Esophagus muscularis mucosa (tissue), 4 donors: ENCODE data around the gene MAN1B1. TPM values are rescaled to one million over a fixed set of nuclear protein-coding genes. Genes with fewer than 3 reads are reported as not detected.

Source experiments
- DNase-seq: peaks from one replicate; pipeline ENCODE4 v3.0.0-alpha.2; 2017; ENCODE audit errors: extremely low spot score
- H3K27ac ChIP-seq, 4 donors: fragments of 200-600 bp; sonication (generic); replicated peaks in 1 of 4; 1 replicate in 3 of 4; 2 replicates in 1 of 4; pipeline ENCODE4 v1.5.1; 2016 to 2019; ENCODE audit warnings: mild to moderate bottlenecking in 1 of 4
- H3K27me3 ChIP-seq, 4 donors: fragments of 200-600 bp; sonication (generic); one replicate each; pipeline versions ENCODE4 v1.5.1 to v1.6.0; 2016 to 2019
- H3K36me3 ChIP-seq, 4 donors: fragments of 200-600 bp; sonication (generic); one replicate each; pipeline ENCODE4 v1.5.1; 2016 to 2019
- H3K4me1 ChIP-seq, 4 donors: fragments of 200-600 bp; sonication (generic); one replicate each; pipeline ENCODE4 v1.5.1; 2016 to 2019
- H3K4me3 ChIP-seq, 4 donors: fragments of 200-600 bp; sonication (generic); 1 replicate in 2 of 4; 2 replicates in 2 of 4; pipeline ENCODE4 v1.5.1; 2016 to 2019; ENCODE audit warnings: mild to moderate bottlenecking in 4 of 4, moderate library complexity in 1 of 4
- H3K9me3 ChIP-seq, 4 donors: fragments of 200-600 bp; sonication (generic); 1 replicate in 3 of 4; 2 replicates in 1 of 4; pipeline ENCODE4 v1.5.1; 2016 to 2019
- CTCF ChIP-seq, 3 experiments: fragments of 200-600 bp in 2 of 3; fragments of 450-650 bp in 1 of 3; sonication (generic) in 2 of 3; IDR thresholded peaks; one replicate each; pipeline ENCODE4 v1.5.1; 2017 to 2019; ENCODE audit warnings: antibody characterized with exemption in 3 of 3, mild to moderate bottlenecking in 2 of 3, moderate library complexity in 1 of 3
- EP300 ChIP-seq: sonication (generic); formaldehyde crosslinking; IDR thresholded peaks from one replicate; pipeline ENCODE4 v1.6.1; 2017; ENCODE audit warnings: antibody characterized with exemption
- POLR2A ChIP-seq: fragments of 450-650 bp; IDR thresholded peaks from one replicate; pipeline ENCODE4 v1.6.1; 2017; ENCODE audit warnings: antibody characterized with exemption, moderate library complexity, mild to moderate bottlenecking, low read depth
- POLR2AphosphoS5 ChIP-seq, 2 donors: sonication (generic); formaldehyde crosslinking; IDR thresholded peaks; one replicate each; pipeline ENCODE4 v1.6.1; 2017; ENCODE audit warnings: antibody characterized with exemption in 2 of 2
- WGBS: methylation state at CpG from one replicate; pipeline ENCODE4 v1.1.5; 2018; 5-methylcytosine and 5-hydroxymethylcytosine counted together
- intact Hi-C: fragments of 100-400 bp; cut with DNase I; formaldehyde crosslinking; loops from one replicate; pipeline ENCODE4 v1.15.1; 2023
- total RNA-seq, 4 donors: library from RNA; depleted of rRNA; stranded (reverse); fragments of >200 nt; gene quantifications; one replicate each; pipeline versions ENCODE4 v1.1.0 to v1.2.1, GENCODE V29; 2016

The MAN1B1 gene
- total RNA-seq, 4 donors from 2014 or later: 22.4 to 36.6 (median 27.0) TPM

GRCh38 chr9:137140151-137141012 lies 53.6 kb downstream of the MAN1B1 start:
- Histone ChIP-seq H3K9me3 (no peaks in the 10 kb centered on the region), H3K27ac (no peak overlapping the region), H3K4me1 (peaks cover 3 to 18% (median 10%) of the 10 kb centered on the region in 4 donors), H3K4me3 (no peak overlapping the region), H3K27me3 (peaks cover 0 to 93% (median 55%) of the 10 kb centered on the region in 4 donors), H3K36me3 (no peaks in the 10 kb centered on the region)
- intact Hi-C loops: no loop called here
- WGBS: 73% methylated on average over 15 of the region's 26 CpGs
- DNase-seq: no peak
- TF ChIP-seq CTCF (IDR thresholded peaks at IDR 0.05) (no peak), POLR2AphosphoS5 (IDR thresholded peaks at IDR 0.05) (no peak), EP300 (no peak), POLR2A (no peak)

- intact Hi-C loops: no loop called here
- Histone ChIP-seq H3K36me3 (no peaks in the 10 kb centered on the region), H3K4me3 (no peak overlapping the region), H3K27me3 (peaks cover 0 to 93% (median 53%) of the 10 kb centered on the region in 4 donors), H3K27ac (no peak overlapping the region), H3K9me3 (no peaks in the 10 kb centered on the region), H3K4me1 (peaks cover 3 to 18% (median 10%) of the 10 kb centered on the region in 4 donors)
- TF ChIP-seq EP300: no peak
- TF ChIP-seq POLR2A: no peak
- TF ChIP-seq CTCF (IDR thresholded peaks at IDR 0.05): no peak
- no peak for TF ChIP-seq POLR2AphosphoS5 (IDR thresholded peaks at IDR 0.05)
- no peak for DNase-seq
- WGBS: 76% methylated on average over 10 of the region's 17 CpGs
Measured at GRCh38 chr9:137141050-137141810, 54.4 kb downstream of the MAN1B1 start.

- TF ChIP-seq POLR2AphosphoS5 (IDR thresholded peaks at IDR 0.05) (no peak), CTCF (IDR thresholded peaks at IDR 0.05) (no peak), EP300 (no peak), POLR2A (no peak)
Measured at GRCh38 chr9:137141976-137142936, 55.5 kb downstream of the MAN1B1 start.

GRCh38 chr9:137143459-137143858 lies 56.7 kb downstream of the MAN1B1 start:
- no peak overlapping the region for H3K4me3 ChIP-seq
- WGBS: 29% methylated on average over 2 of the region's 4 CpGs
- no peak overlapping the region for H3K27ac ChIP-seq
- H3K27me3 ChIP-seq: peaks cover 0 to 93% (median 42%) of the 10 kb centered on the region in 4 donors
- no peaks in the 10 kb centered on the region for H3K36me3 ChIP-seq
- DNase-seq: no peak
- no peak for TF ChIP-seq CTCF (IDR thresholded peaks at IDR 0.05)
- H3K9me3 ChIP-seq: no peaks in the 10 kb centered on the region
- H3K4me1 ChIP-seq: peaks cover 3 to 12% (median 10%) of the 10 kb centered on the region in 4 donors
- intact Hi-C loops: no loop called here

More at GRCh38 chr9:137141976-137142936, 55.5 kb downstream of the MAN1B1 start:
- H3K36me3 ChIP-seq: no peaks in the 10 kb centered on the region
- WGBS: 77% methylated on average over 23 of the region's 24 CpGs
- intact Hi-C loops: no loop called here
- no peak overlapping the region for H3K4me3 ChIP-seq
- H3K27me3 ChIP-seq: peaks cover 0 to 93% (median 46%) of the 10 kb centered on the region in 4 donors
- H3K9me3 ChIP-seq: no peaks in the 10 kb centered on the region
- DNase-seq: no peak
- H3K4me1 ChIP-seq: peaks cover 3 to 18% (median 10%) of the 10 kb centered on the region in 4 donors
- H3K27ac ChIP-seq: no peak overlapping the region
